ENCODE measurements around the gene TACR2. TPM values are rescaled to one million over a fixed set of nuclear protein-coding genes. Genes with fewer than 3 reads are reported as not detected.

The TACR2 gene
- total RNA-seq, 1 donor from 2014 or later = not detected

DNA sequence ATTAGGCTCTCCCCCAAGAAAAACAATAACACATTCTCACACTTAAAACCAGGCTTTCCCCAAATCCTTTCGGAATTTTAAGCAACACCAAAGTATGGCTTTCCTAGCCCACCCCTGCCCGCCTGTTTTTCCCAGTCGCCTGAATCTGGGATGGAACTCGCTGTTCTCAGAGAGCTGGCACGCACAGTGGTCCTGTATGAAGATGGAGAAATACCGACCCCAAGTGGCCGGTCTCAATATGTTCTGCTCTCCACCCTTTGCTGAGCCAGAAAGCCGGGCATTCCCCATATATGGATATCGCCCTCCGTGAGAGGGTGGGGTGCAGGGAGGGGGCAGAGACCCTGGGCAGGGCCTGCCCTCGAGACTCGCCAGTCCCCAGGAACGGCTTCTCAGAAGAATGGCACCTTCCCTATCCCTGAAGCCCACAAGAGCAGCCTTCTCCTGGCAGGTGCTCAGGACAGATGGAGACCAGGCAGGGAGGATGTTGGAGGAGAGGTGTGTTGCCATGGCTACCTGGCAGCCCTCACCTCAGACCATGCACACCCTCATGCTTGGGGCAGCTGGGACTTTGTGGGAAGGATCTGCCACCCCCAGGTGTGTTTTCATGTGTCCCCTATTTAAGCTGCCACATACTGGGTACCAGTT is 3.4 kb downstream of the TACR2 start:
- Histone ChIP-seq H3K36me3 (ENCODE audit: control insufficient read depth in 3 of 3, insufficient read depth in 3 of 3, low read length in 3 of 3) (no peaks in the 10 kb centered on the region), H3K4me3 (ENCODE audit: low read length in 3 of 3) (no peak overlapping the region), H3K9ac (ENCODE audit: low read depth in 1 of 3, low read length in 3 of 3) (no peak overlapping the region), H3K4me1 (ENCODE audit: control insufficient read depth in 3 of 3, insufficient read depth in 3 of 3, low read length in 3 of 3) (peaks cover 4 to 7% (median 6%) of the 10 kb centered on the region in 3 donors), H3K27ac (ENCODE audit: low read depth, low read length) (no peak overlapping the region), H3K9me3 (ENCODE audit: control insufficient read depth in 3 of 3, low read length in 3 of 3) (no peaks in the 10 kb centered on the region), H3K27me3 (ENCODE audit: control insufficient read depth in 3 of 3, insufficient read depth in 3 of 3, low read length in 3 of 3) (peaks cover 0 to 3% (median 0%) of the 10 kb centered on the region in 3 donors)

DNA sequence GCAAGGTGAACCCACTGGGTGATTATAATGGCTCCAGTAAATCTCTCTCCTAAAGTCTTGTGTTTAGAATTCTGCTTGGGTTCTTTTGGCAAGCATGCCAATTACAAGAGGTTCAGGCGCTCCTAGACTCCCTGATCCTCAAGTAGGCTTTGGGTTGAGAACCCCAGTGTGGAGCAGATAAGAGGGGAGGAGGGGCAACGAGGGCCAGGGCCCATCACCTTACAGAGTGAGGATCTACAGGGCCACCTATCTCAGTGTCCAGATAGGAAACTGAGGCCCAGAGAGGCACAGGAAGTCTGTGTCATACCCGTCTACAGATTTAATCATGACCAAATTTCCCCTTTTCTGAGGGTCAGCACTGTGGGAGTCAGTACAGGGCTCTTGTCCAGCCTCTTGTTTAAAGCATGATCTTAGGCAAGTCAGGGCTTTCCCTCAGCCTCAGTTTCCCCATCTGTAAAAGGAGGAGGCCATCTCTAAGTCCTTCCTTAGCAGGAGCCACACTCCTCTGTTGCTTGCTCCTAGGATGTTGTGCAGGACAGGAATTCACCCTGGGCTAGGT is 4.4 kb downstream of the TACR2 start:
- no peak overlapping the region for H3K9ac ChIP-seq (ENCODE audit: low read depth in 1 of 3, low read length in 3 of 3)
- H3K27ac ChIP-seq (ENCODE audit: low read depth, low read length) = no peak overlapping the region
- no peak overlapping the region for H3K4me3 ChIP-seq (ENCODE audit: low read length in 3 of 3)
- peaks cover 12 to 17% (median 13%) of the 10 kb centered on the region in 3 donors for H3K4me1 ChIP-seq (ENCODE audit: control insufficient read depth in 3 of 3, insufficient read depth in 3 of 3, low read length in 3 of 3)
- no peaks in the 10 kb centered on the region for H3K36me3 ChIP-seq (ENCODE audit: control insufficient read depth in 3 of 3, insufficient read depth in 3 of 3, low read length in 3 of 3)
- H3K27me3 ChIP-seq (ENCODE audit: control insufficient read depth in 3 of 3, insufficient read depth in 3 of 3, low read length in 3 of 3) = peaks cover 0 to 3% (median 0%) of the 10 kb centered on the region in 3 donors
- H3K9me3 ChIP-seq (ENCODE audit: control insufficient read depth in 3 of 3, low read length in 3 of 3) = no peaks in the 10 kb centered on the region

DNA sequence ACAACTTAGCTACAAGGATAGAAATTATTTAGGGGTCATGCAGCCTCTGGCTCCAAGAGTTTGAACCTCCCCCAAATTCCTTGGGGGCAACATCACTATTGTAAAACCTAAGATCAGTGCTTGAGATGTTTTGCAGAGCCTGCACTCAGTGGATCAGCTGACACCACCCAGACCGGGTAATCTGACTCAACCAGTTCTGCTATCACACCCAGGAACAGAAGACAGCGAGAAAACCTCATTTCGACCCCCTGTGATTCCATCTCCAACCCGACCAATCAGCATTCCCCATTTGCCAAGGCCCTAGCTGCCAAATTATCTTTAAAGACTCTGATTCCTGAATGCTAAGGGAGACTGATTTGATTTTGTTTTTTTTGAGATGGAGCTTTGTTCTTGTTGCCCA is 5.2 kb downstream of the TACR2 start:
- H3K27me3 ChIP-seq (ENCODE audit: control insufficient read depth in 3 of 3, insufficient read depth in 3 of 3, low read length in 3 of 3) = peaks cover 0 to 3% (median 0%) of the 10 kb centered on the region in 3 donors
- no peak overlapping the region for H3K4me3 ChIP-seq (ENCODE audit: low read length in 3 of 3)
- no peaks in the 10 kb centered on the region for H3K36me3 ChIP-seq (ENCODE audit: control insufficient read depth in 3 of 3, insufficient read depth in 3 of 3, low read length in 3 of 3)
- H3K9me3 ChIP-seq (ENCODE audit: control insufficient read depth in 3 of 3, low read length in 3 of 3) = no peaks in the 10 kb centered on the region
- no peak overlapping the region for H3K27ac ChIP-seq (ENCODE audit: low read depth, low read length)
- peaks cover 18 to 20% (median 20%) of the 10 kb centered on the region in 3 donors for H3K4me1 ChIP-seq (ENCODE audit: control insufficient read depth in 3 of 3, insufficient read depth in 3 of 3, low read length in 3 of 3)
- H3K9ac ChIP-seq (ENCODE audit: low read depth in 1 of 3, low read length in 3 of 3) = no peak overlapping the region

DNA sequence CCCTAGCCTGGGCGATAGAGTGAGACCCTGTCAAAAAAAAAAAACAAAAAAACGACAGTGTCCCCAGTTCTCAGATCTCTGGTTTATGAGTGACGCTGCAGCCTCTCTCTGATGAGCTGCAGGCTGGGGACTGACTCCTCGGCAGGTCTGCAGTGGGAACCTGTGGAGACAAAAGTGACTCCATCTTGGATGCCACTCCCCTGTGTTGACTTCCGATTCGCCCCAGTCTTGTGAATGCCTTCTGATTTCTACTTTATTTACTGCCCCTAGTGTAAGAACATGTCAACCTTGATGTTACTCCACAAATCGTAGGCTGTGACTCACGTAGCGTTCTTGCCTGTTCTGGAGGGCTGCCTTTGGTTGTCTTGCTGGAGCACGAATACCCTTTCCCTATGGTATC is 6.2 kb downstream of the TACR2 start:
- H3K4me1 ChIP-seq (ENCODE audit: control insufficient read depth in 3 of 3, insufficient read depth in 3 of 3, low read length in 3 of 3) = peaks cover 24 to 28% (median 26%) of the 10 kb centered on the region in 3 donors
- H3K9ac ChIP-seq (ENCODE audit: low read depth in 1 of 3, low read length in 3 of 3) = no peak overlapping the region
- no peaks in the 10 kb centered on the region for H3K27me3 ChIP-seq (ENCODE audit: control insufficient read depth in 3 of 3, insufficient read depth in 3 of 3, low read length in 3 of 3)
- H3K27ac ChIP-seq (ENCODE audit: low read depth, low read length) = no peak overlapping the region
- H3K4me3 ChIP-seq (ENCODE audit: low read length in 3 of 3) = no peak overlapping the region
- H3K9me3 ChIP-seq (ENCODE audit: control insufficient read depth in 3 of 3, low read length in 3 of 3) = no peaks in the 10 kb centered on the region
- H3K36me3 ChIP-seq (ENCODE audit: control insufficient read depth in 3 of 3, insufficient read depth in 3 of 3, low read length in 3 of 3) = no peaks in the 10 kb centered on the region

DNA sequence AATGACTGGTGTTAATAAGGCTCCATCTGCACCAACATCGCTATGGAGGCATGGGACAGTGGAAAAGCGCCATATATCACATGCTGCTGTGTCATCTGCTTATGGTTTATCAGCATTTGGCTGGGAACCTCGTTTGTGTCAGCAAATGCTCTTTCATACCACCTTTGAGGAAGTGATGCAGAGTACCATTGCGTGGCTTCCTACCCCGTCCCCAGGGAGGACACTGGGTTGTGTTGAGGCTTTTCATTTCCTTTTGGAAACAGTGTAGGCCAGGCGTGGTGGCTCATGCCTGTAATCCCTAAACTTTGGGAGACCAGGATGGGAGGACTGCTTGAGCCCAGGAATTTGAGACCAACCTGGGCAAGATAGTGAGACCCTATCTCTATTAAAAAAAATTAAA is 6.8 kb downstream of the TACR2 start:
- H3K9me3 ChIP-seq (ENCODE audit: control insufficient read depth in 3 of 3, low read length in 3 of 3) = no peaks in the 10 kb centered on the region
- H3K27ac ChIP-seq (ENCODE audit: low read depth, low read length) = no peak overlapping the region
- H3K4me1 ChIP-seq (ENCODE audit: control insufficient read depth in 3 of 3, insufficient read depth in 3 of 3, low read length in 3 of 3) = peaks cover 24 to 28% (median 27%) of the 10 kb centered on the region in 3 donors

DNA sequence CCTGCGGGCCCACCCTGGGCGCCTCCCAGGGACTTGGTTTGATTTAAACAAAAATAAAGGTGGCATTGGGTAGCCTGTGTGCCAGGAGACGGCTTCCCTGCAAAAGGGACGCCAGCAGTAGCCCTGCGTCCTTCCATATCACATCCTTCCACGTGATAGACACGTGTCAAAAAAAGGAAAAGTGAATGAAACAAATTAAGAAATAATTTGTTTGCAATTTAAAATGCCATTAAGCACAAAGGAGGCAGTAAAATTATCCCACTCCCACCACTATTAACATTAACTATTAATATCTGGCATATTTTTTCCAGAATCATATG is 7.6 kb downstream of the TACR2 start:
- peaks cover 24 to 28% (median 27%) of the 10 kb centered on the region in 3 donors for H3K4me1 ChIP-seq (ENCODE audit: control insufficient read depth in 3 of 3, insufficient read depth in 3 of 3, low read length in 3 of 3)

More for the DNA sequence above, 6.8 kb downstream of the TACR2 start:
- H3K4me3 ChIP-seq (ENCODE audit: low read length in 3 of 3) = no peak overlapping the region
- H3K9ac ChIP-seq (ENCODE audit: low read depth in 1 of 3, low read length in 3 of 3) = no peak overlapping the region
- no peaks in the 10 kb centered on the region for H3K27me3 ChIP-seq (ENCODE audit: control insufficient read depth in 3 of 3, insufficient read depth in 3 of 3, low read length in 3 of 3)
- H3K36me3 ChIP-seq (ENCODE audit: control insufficient read depth in 3 of 3, insufficient read depth in 3 of 3, low read length in 3 of 3) = no peaks in the 10 kb centered on the region

DNA sequence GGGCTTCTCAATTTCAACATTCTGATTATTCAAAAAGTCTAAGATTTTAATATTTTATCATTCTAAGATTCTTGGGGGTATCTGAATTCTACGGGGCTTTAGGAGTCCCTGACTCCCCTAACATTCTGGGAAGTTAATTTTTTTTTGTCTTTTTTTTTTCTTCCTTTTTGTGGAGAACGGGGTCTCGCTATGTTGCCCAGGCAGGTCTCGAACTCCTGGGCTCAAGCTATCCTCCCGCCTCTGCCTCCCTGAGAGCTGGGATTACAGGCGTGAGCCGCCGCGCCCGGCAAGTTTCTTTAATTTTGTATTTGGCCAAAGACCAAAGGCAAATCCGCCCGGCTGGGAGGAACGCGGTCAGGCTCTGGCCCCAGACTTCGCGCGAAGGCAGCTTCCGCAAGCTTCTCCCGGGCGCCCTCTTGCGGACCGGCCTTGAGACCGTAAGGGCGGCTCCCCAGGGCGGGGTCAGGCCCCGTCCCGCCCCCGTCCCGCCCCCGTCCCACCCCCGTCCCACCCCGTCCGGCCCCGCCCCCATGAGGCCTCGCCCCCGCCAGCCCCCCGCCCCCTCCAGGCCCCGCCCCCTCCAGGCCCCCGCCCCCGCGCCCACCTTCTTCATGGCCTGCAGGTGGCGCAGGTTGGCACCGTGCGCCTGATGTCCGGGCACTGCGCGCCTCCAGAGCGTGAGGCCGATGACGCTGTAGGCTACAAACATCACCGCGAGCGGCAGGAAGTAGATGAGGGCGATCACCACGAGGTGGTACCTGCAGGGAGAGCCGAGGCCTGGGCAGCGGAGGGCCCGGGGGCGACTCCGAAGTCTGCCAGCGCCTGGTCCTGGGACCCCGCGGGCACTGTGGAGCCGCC is 8.2 kb downstream of the TACR2 start:
- Histone ChIP-seq H3K9me3 (ENCODE audit: control insufficient read depth in 3 of 3, low read length in 3 of 3) (no peaks in the 10 kb centered on the region), H3K4me3 (ENCODE audit: low read length in 3 of 3) (peak overlapping the region; percentile 59 to 66 (median 61)), H3K36me3 (ENCODE audit: control insufficient read depth in 3 of 3, insufficient read depth in 3 of 3, low read length in 3 of 3) (peaks cover 0 to 9% (median 0%) of the 10 kb centered on the region in 3 donors), H3K4me1 (ENCODE audit: control insufficient read depth in 3 of 3, insufficient read depth in 3 of 3, low read length in 3 of 3) (peaks cover 24 to 28% (median 27%) of the 10 kb centered on the region in 3 donors), H3K27ac (ENCODE audit: low read depth, low read length) (peak overlapping the region; percentile 88), H3K9ac (ENCODE audit: low read depth in 1 of 3, low read length in 3 of 3) (peak overlapping the region; percentile 67 to 73 (median 68)), H3K27me3 (ENCODE audit: control insufficient read depth in 3 of 3, insufficient read depth in 3 of 3, low read length in 3 of 3) (no peaks in the 10 kb centered on the region)

More for the DNA sequence above, 7.6 kb downstream of the TACR2 start:
- no peaks in the 10 kb centered on the region for H3K9me3 ChIP-seq (ENCODE audit: control insufficient read depth in 3 of 3, low read length in 3 of 3)
- H3K27ac ChIP-seq (ENCODE audit: low read depth, low read length) = peak overlapping the region; percentile 88
- peak overlapping the region; percentile 67 to 73 (median 68) for H3K9ac ChIP-seq (ENCODE audit: low read depth in 1 of 3, low read length in 3 of 3)
- peak overlapping the region; percentile 59 to 66 (median 61) for H3K4me3 ChIP-seq (ENCODE audit: low read length in 3 of 3)
- H3K36me3 ChIP-seq (ENCODE audit: control insufficient read depth in 3 of 3, insufficient read depth in 3 of 3, low read length in 3 of 3) = peaks cover 0 to 3% (median 0%) of the 10 kb centered on the region in 3 donors
- H3K27me3 ChIP-seq (ENCODE audit: control insufficient read depth in 3 of 3, insufficient read depth in 3 of 3, low read length in 3 of 3) = no peaks in the 10 kb centered on the region

DNA sequence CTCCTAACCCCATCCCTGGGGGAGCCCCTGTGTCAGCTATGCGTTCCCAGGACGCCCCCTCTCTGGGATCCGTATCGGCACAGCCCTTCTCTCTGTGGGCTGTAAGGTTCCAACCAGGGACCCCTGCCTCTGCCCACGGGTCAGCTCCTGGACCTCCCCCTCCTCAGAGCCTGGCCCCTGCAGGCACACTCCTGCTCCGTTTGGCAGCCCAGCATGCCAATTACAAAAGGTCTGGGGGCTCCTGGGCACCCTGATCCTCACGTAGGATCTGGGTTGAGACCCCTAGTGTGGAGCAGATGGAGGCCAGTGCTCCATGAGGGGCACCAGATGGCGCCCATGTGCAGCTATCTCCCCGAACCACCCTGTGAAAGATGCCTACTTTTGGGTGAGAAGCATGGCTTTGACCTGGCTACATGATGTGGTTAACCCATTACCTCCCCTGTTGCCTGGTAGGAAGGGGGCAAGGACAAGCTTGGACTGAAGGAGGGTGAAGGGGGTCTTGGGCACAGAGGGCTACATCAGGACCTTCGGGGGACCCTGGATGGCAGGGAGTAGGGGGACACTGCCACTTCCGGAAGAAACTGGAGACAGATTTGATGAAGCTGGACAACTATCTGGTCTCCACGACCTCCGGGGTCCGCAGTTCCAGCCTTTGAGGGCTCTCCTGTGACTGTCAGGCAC is 9.0 kb downstream of the TACR2 start:
- Histone ChIP-seq H3K4me1 (ENCODE audit: control insufficient read depth in 3 of 3, insufficient read depth in 3 of 3, low read length in 3 of 3) (peaks cover 24 to 28% (median 27%) of the 10 kb centered on the region in 3 donors), H3K4me3 (ENCODE audit: low read length in 3 of 3) (no peak overlapping the region), H3K27me3 (ENCODE audit: control insufficient read depth in 3 of 3, insufficient read depth in 3 of 3, low read length in 3 of 3) (no peaks in the 10 kb centered on the region), H3K9ac (ENCODE audit: low read depth in 1 of 3, low read length in 3 of 3) (peak overlapping the region in 2 of 3 donors; percentile 7 to 33), H3K36me3 (ENCODE audit: control insufficient read depth in 3 of 3, insufficient read depth in 3 of 3, low read length in 3 of 3) (peaks cover 2 to 14% (median 3%) of the 10 kb centered on the region in 3 donors), H3K27ac (ENCODE audit: low read depth, low read length) (peak overlapping the region; percentile 67), H3K9me3 (ENCODE audit: control insufficient read depth in 3 of 3, low read length in 3 of 3) (no peaks in the 10 kb centered on the region)

DNA sequence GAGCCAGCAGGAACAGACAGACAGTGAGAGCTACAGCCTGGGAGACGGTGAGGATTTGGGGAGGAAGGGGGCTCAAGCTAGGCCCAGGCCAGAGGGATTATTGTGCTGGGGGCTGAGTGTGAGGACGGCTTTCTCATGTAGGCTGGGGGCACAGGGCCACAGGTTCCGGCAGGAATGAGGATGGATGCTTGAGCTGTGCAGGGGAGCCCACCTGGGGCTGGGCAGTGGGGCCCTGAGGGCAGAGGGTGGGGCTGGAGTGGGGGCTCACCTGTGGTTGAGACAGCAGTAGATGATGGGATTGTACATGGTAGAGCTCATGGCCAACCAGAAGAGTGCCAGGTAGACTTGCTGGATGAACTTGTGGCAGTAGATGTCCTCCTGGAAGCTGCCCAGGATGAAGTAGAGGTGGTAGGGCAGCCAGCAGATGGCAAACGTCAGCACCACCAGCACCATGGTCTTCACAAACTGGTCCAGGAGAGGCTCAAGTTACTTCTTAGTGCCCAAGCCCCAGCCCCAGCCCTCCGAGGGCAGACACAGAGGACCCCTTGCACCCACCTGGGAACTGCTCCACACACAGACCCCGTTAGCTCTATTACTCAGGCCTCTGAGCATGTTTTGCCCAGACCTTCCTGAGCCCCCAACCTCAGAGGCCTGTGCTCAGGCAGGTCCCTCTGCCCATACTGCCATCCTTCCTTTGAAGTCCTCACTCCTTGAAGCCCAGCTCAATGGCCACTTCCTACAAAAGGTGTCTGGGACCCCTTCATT is 9.7 kb downstream of the TACR2 start:
- H3K27me3 ChIP-seq (ENCODE audit: control insufficient read depth in 3 of 3, insufficient read depth in 3 of 3, low read length in 3 of 3) = no peaks in the 10 kb centered on the region
- H3K4me3 ChIP-seq (ENCODE audit: low read length in 3 of 3) = no peak overlapping the region
- no peak overlapping the region for H3K9ac ChIP-seq (ENCODE audit: low read depth in 1 of 3, low read length in 3 of 3)
- H3K36me3 ChIP-seq (ENCODE audit: control insufficient read depth in 3 of 3, insufficient read depth in 3 of 3, low read length in 3 of 3) = peaks cover 4 to 14% (median 6%) of the 10 kb centered on the region in 3 donors
- peaks cover 24 to 28% (median 27%) of the 10 kb centered on the region in 3 donors for H3K4me1 ChIP-seq (ENCODE audit: control insufficient read depth in 3 of 3, insufficient read depth in 3 of 3, low read length in 3 of 3)
- peak overlapping the region; percentile 40 for H3K27ac ChIP-seq (ENCODE audit: low read depth, low read length)
- H3K9me3 ChIP-seq (ENCODE audit: control insufficient read depth in 3 of 3, low read length in 3 of 3) = no peaks in the 10 kb centered on the region

Measured in skeletal muscle tissue (tissue), 4 donors.